ENCODE results near the gene LIPF.

The LIPF gene

GRCh38 chr10:88664142-88664541, at the start of gene LIPF:
TSS of gene LIPF (plus strand) at chr10:88664442. CDS start at chr10:88667298, 2,856 bp downstream.
- TF ChIP-seq CTCF (IDR thresholded peaks at IDR 0.05; ENCODE audit: low read depth, low read length, missing control alignments) = no peak
- no peak within 1 kb of the TSS for H3K4me3 ChIP-seq (ENCODE audit: low read depth, low read length)
- in situ Hi-C loops (cut with HindIII; ENCODE audit: low sequenced_read_pairs) = no loop called here
- DNase-seq (ENCODE audit: low read depth) = no peak

- in situ Hi-C loops (cut with HindIII; ENCODE audit: low sequenced_read_pairs) = no loop called here
- no peak overlapping the region for H3K4me3 ChIP-seq (ENCODE audit: low read depth, low read length)
- no peak for DNase-seq (ENCODE audit: low read depth)
- TF ChIP-seq CTCF (IDR thresholded peaks at IDR 0.05; ENCODE audit: low read depth, low read length, missing control alignments) = no peak
These were observed 47.8 kb upstream of the LIPF start for GRCh38 chr10:88616250-88616977.

- DNase-seq (ENCODE audit: low read depth) = no peak
- in situ Hi-C loops (cut with HindIII; ENCODE audit: low sequenced_read_pairs) = no loop called here
These were observed 46.4 kb upstream of the LIPF start for GRCh38 chr10:88617772-88618300.

GRCh38 chr10:88618496-88618895, 45.7 kb upstream of the LIPF start:
- DNase-seq (ENCODE audit: low read depth) = no peak
- no peak for TF ChIP-seq CTCF (IDR thresholded peaks at IDR 0.05; ENCODE audit: low read depth, low read length, missing control alignments)
- H3K4me3 ChIP-seq (ENCODE audit: low read depth, low read length) = no peak overlapping the region
- in situ Hi-C loops (cut with HindIII; ENCODE audit: low sequenced_read_pairs) = no loop called here

More at GRCh38 chr10:88617772-88618300, 46.4 kb upstream of the LIPF start:
- H3K4me3 ChIP-seq (ENCODE audit: low read depth, low read length) = no peak overlapping the region
- TF ChIP-seq CTCF (IDR thresholded peaks at IDR 0.05; ENCODE audit: low read depth, low read length, missing control alignments) = no peak

GRCh38 chr10:88620441-88620840, 43.8 kb upstream of the LIPF start:
- in situ Hi-C loops (cut with HindIII; ENCODE audit: low sequenced_read_pairs) = no loop called here
- no peak overlapping the region for H3K4me3 ChIP-seq (ENCODE audit: low read depth, low read length)
- no peak for TF ChIP-seq CTCF (IDR thresholded peaks at IDR 0.05; ENCODE audit: low read depth, low read length, missing control alignments)
- DNase-seq (ENCODE audit: low read depth) = no peak

GRCh38 chr10:88623835-88624234, 40.4 kb upstream of the LIPF start:
- no peak for DNase-seq (ENCODE audit: low read depth)
- TF ChIP-seq CTCF (IDR thresholded peaks at IDR 0.05; ENCODE audit: low read depth, low read length, missing control alignments) = no peak
- H3K4me3 ChIP-seq (ENCODE audit: low read depth, low read length) = no peak overlapping the region
- in situ Hi-C loops (cut with HindIII; ENCODE audit: low sequenced_read_pairs) = no loop called here

All from astrocyte of the cerebellum (primary cell).